A549 (cell line): ENCODE measurements around the gene CBFA2T3. TPM values are rescaled to one million over a fixed set of nuclear protein-coding genes. Genes with fewer than 3 reads are reported as not detected.

Experiments used
- ATAC-seq, 2 experiments: fragments of 200-7000 bp in 1 of 2; fragments of >200 bp in 1 of 2; cut with Nextera tagmentation in 1 of 2; cut with Tn5 transposase in 1 of 2; 3 replicates each; pipeline versions ENCODE4 v1.8.0 to v1.9.1; 2018 to 2020; ENCODE audit warnings: mild to moderate bottlenecking in 1 of 2, moderate library complexity in 1 of 2
- CTCF ChIA-PET: fragments of 300-600 bp; sonication (Branson Sonifier 250); formaldehyde crosslinking; extraction: SDS; loops from one replicate; lab custom pipeline; 2021; ENCODE audit warnings: antibody characterized with exemption, inconsistent platforms; lab: Yijun Ruan, JAX
- POLR2A ChIA-PET: fragments of 350-600 bp; formaldehyde crosslinking; extraction: SDS; loops from one replicate; lab custom pipeline; 2021; ENCODE audit warnings: antibody characterized with exemption, inconsistent platforms; lab: Yijun Ruan, JAX
- DNase-seq, 2 experiments: peaks; one replicate each; pipeline versions ENCODE4 v3.0.0 to v3.0.0-alpha.2; 2011 to 2016; ENCODE audit warnings: low read depth in 1 of 2, low spot score in 1 of 2
- FAIRE-seq: peaks from 2 replicates; lab custom pipeline; 2011; peaks lifted over from hg19 to GRCh38; lab: Jason Lieb, UNC
- H3K27ac ChIP-seq, 2 experiments: fragments of >200 bp; sonication (Bioruptor Twin); formaldehyde crosslinking; 3 replicates each; pipeline ENCODE4 v1.5.1; 2016 to 2017
- H3K4me1 ChIP-seq: fragments of >200 bp; sonication (Bioruptor Twin); formaldehyde crosslinking; 3 replicates; pipeline ENCODE4 v1.6.1; 2016
- H3K4me2 ChIP-seq: fragments of >200 bp; sonication (Bioruptor Twin); formaldehyde crosslinking; 3 replicates; pipeline ENCODE4 v1.6.1; 2016
- H3K4me3 ChIP-seq: fragments of >200 bp; sonication (Bioruptor Twin); formaldehyde crosslinking; 3 replicates; pipeline ENCODE4 v1.5.1; 2016
- H3K9me3 ChIP-seq: fragments of >200 bp; sonication (Bioruptor Twin); formaldehyde crosslinking; 3 replicates; pipeline ENCODE4 v1.6.1; 2016
- BCL3 ChIP-seq: fragments of >200 bp; sonication (Bioruptor Twin); formaldehyde crosslinking; IDR thresholded peaks from 3 replicates; pipeline ENCODE4 v1.6.1; 2016
- EP300 ChIP-seq, 2 experiments: fragments of >200 bp; sonication (Bioruptor Twin); formaldehyde crosslinking; IDR thresholded peaks; 2 replicates in 1 of 2; 3 replicates in 1 of 2; pipeline ENCODE4 v1.6.1; 2016 to 2017
- FOSL2 ChIP-seq, 2 experiments: fragments of 450-650 bp in 1 of 2; fragments of >200 bp in 1 of 2; sonication (Bioruptor Twin) in 1 of 2; formaldehyde crosslinking; IDR thresholded peaks; 2 replicates each; pipeline versions ENCODE4 v1.5.0 to v1.6.1; 2016 to 2020; ENCODE audit warnings: mild to moderate bottlenecking in 1 of 2, moderate library complexity in 1 of 2
- HDAC2 ChIP-seq: fragments of 200-600 bp; sonication (generic); IDR thresholded peaks from 2 replicates; pipeline ENCODE4 v1.6.1; 2016
- HES2 ChIP-seq: fragments of >200 bp; sonication (Bioruptor Twin); formaldehyde crosslinking; IDR thresholded peaks from 2 replicates; pipeline ENCODE4 v1.6.1; 2016
- NPAS2 ChIP-seq: fragments of 250-450 bp; sonication (Bioruptor Pico); IDR thresholded peaks from 2 replicates; pipeline ENCODE4 v1.8.0; 2022; ENCODE audit warnings: mild to moderate bottlenecking, moderate library complexity, borderline replicate concordance
- RAD21 ChIP-seq, 2 experiments: fragments of >200 bp in 1 of 2; sonication (Bioruptor Twin) in 1 of 2; formaldehyde crosslinking in 1 of 2; IDR thresholded peaks in 1 of 2; conservative IDR thresholded peaks in 1 of 2; 2 replicates in 1 of 2; 3 replicates in 1 of 2; pipeline ENCODE4 v1.6.1; 2012 to 2018; ENCODE audit warnings: inconsistent platforms in 1 of 2
- SREBF2 ChIP-seq: fragments of 450-650 bp; IDR thresholded peaks from 2 replicates; pipeline ENCODE4 v1.6.1; 2014; ENCODE audit warnings: mild to moderate bottlenecking, moderate library complexity
- WGBS: methylation state at CpG from one replicate; pipeline ENCODE4 v1.1.6; 2017; ENCODE audit errors: missing lambda C conversion rate; 5-methylcytosine and 5-hydroxymethylcytosine counted together
- polyA plus RNA-seq, 4 experiments: library from polyadenylated mRNA; depleted of rRNA in 3 of 4; stranded (reverse); fragments of >200 nt; fragmentation: RNase III in 1 of 4; extraction: RNeasy Plus Mini Kit Qiagen cat#74134 plus additional on column Dnase treatment in 1 of 4; gene quantifications; 2 replicates in 3 of 4; 3 replicates in 1 of 4; pipeline ENCODE4 v1.2.3, GENCODE V29; 2011 to 2017

The CBFA2T3 gene
- polyA plus RNA-seq, 2 of the 4 experiments (the other 2 are of a cell fraction), result 0.08 TPM; not detected in 1

GRCh38 chr16:88826070-88826840 is 150.8 kb downstream of the CBFA2T3 start (continued):
- TF ChIP-seq SREBF2, result no peak

- ATAC-seq (no peak), FAIRE-seq (no peak), DNase-seq (no peak)
- TF ChIP-seq HES2, result no peak
- TF ChIP-seq HDAC2, result no peak
- TF ChIP-seq EP300 (IDR thresholded peaks at IDR 0.05), result no peak
- no peak for TF ChIP-seq NPAS2 (CRISPR knock-in tag)
- no peak for TF ChIP-seq RAD21 (conservative IDR thresholded peaks at IDR 0.05 in 1 of 2, IDR thresholded peaks at IDR 0.05 in 1 of 2)
- TF ChIP-seq BCL3, result no peak
- TF ChIP-seq FOSL2 (IDR thresholded peaks at IDR 0.05), result no peak
- TF ChIP-seq FOSL2 (CRISPR knock-in tag; IDR thresholded peaks at IDR 0.05), result no peak
- POLR2A ChIA-PET, result no interaction called here
- Histone ChIP-seq H3K4me1 (no peaks in the 10 kb centered on the region), H3K4me3 (no peak overlapping the region), H3K27ac (no peak overlapping the region), H3K9me3 (no peaks in the 10 kb centered on the region), H3K4me2 (no peak overlapping the region)
- WGBS, result no CpG with 5 or more reads among the region's 12 CpGs
- CTCF ChIA-PET, result interaction anchor here (3.9 kb wide), 1 partner anchor 9 kb away, joined by 27 read pairs; no protein-coding TSS in a partner anchor
Measured at GRCh38 chr16:88825146-88825545, 151.9 kb downstream of the CBFA2T3 start.

Other genes starting within 250 kb of the CBFA2T3 start
- 26.1 and 35.9 TPM in 2 replicates for gene PIEZO1, start 192.0 kb downstream of the CBFA2T3 start, polyA plus RNA-seq (2011; rRNA removed)
- 78.3 to 84.7 TPM (median 79.1 TPM) in 3 replicates for gene PIEZO1, start 192.0 kb downstream of the CBFA2T3 start, polyA plus RNA-seq (2017; fragmentation: RNase III; extraction: RNeasy Plus Mini Kit Qiagen cat#74134 plus additional on column Dnase treatment)
- 3.4 and 3.8 TPM in 2 replicates for gene CDT1, start 173.4 kb downstream of the CBFA2T3 start, polyA plus RNA-seq (2011; rRNA removed)
- gene CDT1, start 173.4 kb downstream of the CBFA2T3 start, polyA plus RNA-seq (2017; fragmentation: RNase III; extraction: RNeasy Plus Mini Kit Qiagen cat#74134 plus additional on column Dnase treatment), result 16.0 to 17.5 TPM (median 17.0 TPM) in 3 replicates
- 113 and 115 TPM in 2 replicates for gene APRT, start 165.3 kb downstream of the CBFA2T3 start, polyA plus RNA-seq (2011; rRNA removed)
- 252 to 259 TPM (median 258 TPM) in 3 replicates for gene APRT, start 165.3 kb downstream of the CBFA2T3 start, polyA plus RNA-seq (2017; fragmentation: RNase III; extraction: RNeasy Plus Mini Kit Qiagen cat#74134 plus additional on column Dnase treatment)
- 7.0 and 14.7 TPM in 2 replicates for gene GALNS, start 120.3 kb downstream of the CBFA2T3 start, polyA plus RNA-seq (2011; rRNA removed)
- gene GALNS, start 120.3 kb downstream of the CBFA2T3 start, polyA plus RNA-seq (2017; fragmentation: RNase III; extraction: RNeasy Plus Mini Kit Qiagen cat#74134 plus additional on column Dnase treatment), result 27.9 to 31.2 TPM (median 29.9 TPM) in 3 replicates
- 70.3 and 77.0 TPM in 2 replicates for gene TRAPPC2L, start 120.1 kb downstream of the CBFA2T3 start, polyA plus RNA-seq (2011; rRNA removed)
- gene TRAPPC2L, start 120.1 kb downstream of the CBFA2T3 start, polyA plus RNA-seq (2017; fragmentation: RNase III; extraction: RNeasy Plus Mini Kit Qiagen cat#74134 plus additional on column Dnase treatment), result 69.4 to 80.2 TPM (median 77.5 TPM) in 3 replicates
- gene PABPN1L, start 110.5 kb downstream of the CBFA2T3 start, polyA plus RNA-seq (2011; rRNA removed), result not detected in 2 replicates
- gene PABPN1L, start 110.5 kb downstream of the CBFA2T3 start, polyA plus RNA-seq (2017; fragmentation: RNase III; extraction: RNeasy Plus Mini Kit Qiagen cat#74134 plus additional on column Dnase treatment), result not detected in 3 replicates
- gene ACSF3, start 116.6 kb upstream of the CBFA2T3 start, polyA plus RNA-seq (2011; rRNA removed), result 9.8 and 11.5 TPM in 2 replicates
- 13.1 to 13.2 TPM (median 13.2 TPM) in 3 replicates for gene ACSF3, start 116.6 kb upstream of the CBFA2T3 start, polyA plus RNA-seq (2017; fragmentation: RNase III; extraction: RNeasy Plus Mini Kit Qiagen cat#74134 plus additional on column Dnase treatment)
- gene CDH15, start 194.5 kb upstream of the CBFA2T3 start, polyA plus RNA-seq (2011; rRNA removed), result 0.05 TPM in 1 of 2 replicates, not detected in the other
- gene CDH15, start 194.5 kb upstream of the CBFA2T3 start, polyA plus RNA-seq (2017; fragmentation: RNase III; extraction: RNeasy Plus Mini Kit Qiagen cat#74134 plus additional on column Dnase treatment), result 0.03 to 0.09 TPM (median 0.08 TPM) in 3 replicates
- gene SLC22A31, start 223.3 kb upstream of the CBFA2T3 start, polyA plus RNA-seq (2011; rRNA removed), result 0.36 and 0.42 TPM in 2 replicates
- 0.77 to 1.1 TPM (median 0.98 TPM) in 3 replicates for gene SLC22A31, start 223.3 kb upstream of the CBFA2T3 start, polyA plus RNA-seq (2017; fragmentation: RNase III; extraction: RNeasy Plus Mini Kit Qiagen cat#74134 plus additional on column Dnase treatment)
- gene ZNF778, start 240.5 kb upstream of the CBFA2T3 start, polyA plus RNA-seq (2011; rRNA removed), result 9.5 and 10.5 TPM in 2 replicates
- gene ZNF778, start 240.5 kb upstream of the CBFA2T3 start, polyA plus RNA-seq (2017; fragmentation: RNase III; extraction: RNeasy Plus Mini Kit Qiagen cat#74134 plus additional on column Dnase treatment), result 5.8 to 7.0 TPM (median 7.0 TPM) in 3 replicates